ENCODE measurements around the gene TBC1D12.

TBC1D12 gene

DNA sequence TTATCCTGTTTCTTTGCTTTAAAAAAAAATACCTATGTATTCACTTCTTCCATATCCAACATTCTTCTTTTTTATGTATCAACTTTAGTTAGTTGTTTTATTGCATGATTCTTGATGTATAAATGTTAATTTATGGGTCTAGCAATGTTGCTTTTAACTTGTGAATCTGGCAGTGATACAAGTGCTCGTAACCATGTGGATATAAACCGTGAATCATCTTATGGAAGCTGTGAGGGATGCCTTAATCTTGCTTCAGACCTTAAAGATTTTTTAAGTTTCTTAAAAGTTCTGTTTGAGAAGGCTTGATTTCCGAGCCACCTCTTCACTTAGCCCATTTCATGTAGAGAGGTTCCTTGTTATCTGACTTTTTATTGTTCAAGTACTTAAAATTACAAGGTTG lies 169.2 kb downstream of the TBC1D12 start:
- no peak for DNase-seq (ENCODE audit: insufficient read length, low spot score)
- TF ChIP-seq POLR2A (IDR thresholded peaks at IDR 0.05; ENCODE audit: low read depth, low read length) = no peak
- no peak for FAIRE-seq

GRCh38 chr10:94578790-94579189 lies 176.4 kb downstream of the TBC1D12 start:
- FAIRE-seq = no peak
- no peak for DNase-seq (ENCODE audit: insufficient read length, low spot score)
- TF ChIP-seq POLR2A (IDR thresholded peaks at IDR 0.05; ENCODE audit: low read depth, low read length) = no peak

DNA sequence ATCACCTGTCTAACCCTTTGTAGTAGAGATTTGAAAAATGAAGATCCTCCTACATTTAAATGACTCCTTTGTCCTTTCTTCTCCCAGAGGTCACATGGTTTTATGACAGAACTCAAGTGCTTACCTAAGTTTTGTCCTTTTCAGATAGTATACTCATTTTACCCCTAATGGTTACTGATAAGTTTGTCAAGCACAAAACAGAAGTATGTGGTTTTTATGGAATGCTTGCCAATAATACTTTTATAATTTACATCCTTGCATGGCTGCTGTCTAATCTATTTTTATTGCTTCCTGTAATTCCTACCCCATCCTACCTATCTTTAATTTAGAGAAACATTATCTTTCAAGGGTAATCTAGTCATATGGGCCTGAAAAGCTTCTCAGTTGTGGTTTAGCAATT lies 180.8 kb downstream of the TBC1D12 start:
- DNase-seq (ENCODE audit: insufficient read length, low spot score) (no peak), FAIRE-seq (no peak)
- TF ChIP-seq POLR2A (IDR thresholded peaks at IDR 0.05; ENCODE audit: low read depth, low read length) = no peak
